Measurements from ENCODE around the gene EFHC1. TPM values are rescaled to one million over a fixed set of nuclear protein-coding genes. Genes with fewer than 3 reads are reported as not detected.

The EFHC1 gene
- total RNA-seq, 1 donor, result 30.3 TPM

DNA sequence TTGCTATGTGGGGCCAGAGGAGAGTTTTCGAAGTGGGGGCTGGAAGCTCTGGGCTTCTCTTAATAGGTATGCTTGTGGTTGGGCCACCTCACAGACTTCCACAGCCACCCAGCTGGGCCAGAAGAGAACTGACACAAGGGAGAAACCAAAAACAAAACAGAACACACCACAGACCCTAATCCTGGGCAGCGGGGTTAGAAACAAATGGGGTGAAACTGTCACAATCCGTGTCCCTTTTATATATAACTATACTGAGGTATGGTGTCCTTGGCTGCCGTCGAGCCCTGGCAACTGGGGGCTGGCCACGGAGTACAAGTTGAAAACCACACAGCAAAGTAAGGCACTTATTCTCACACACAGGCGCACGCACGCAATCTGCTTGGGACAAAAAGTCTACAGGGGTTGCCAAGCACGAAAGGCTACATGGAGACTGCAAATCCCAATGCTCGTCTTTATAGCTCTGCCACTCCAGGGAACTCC, 78.4 kb downstream of the EFHC1 start:
- no peak for TF ChIP-seq CTCF (IDR thresholded peaks at IDR 0.05; ENCODE audit: insufficient read depth, low read length)
- DNase-seq (ENCODE audit: low read depth), result peak; percentile 1

DNA sequence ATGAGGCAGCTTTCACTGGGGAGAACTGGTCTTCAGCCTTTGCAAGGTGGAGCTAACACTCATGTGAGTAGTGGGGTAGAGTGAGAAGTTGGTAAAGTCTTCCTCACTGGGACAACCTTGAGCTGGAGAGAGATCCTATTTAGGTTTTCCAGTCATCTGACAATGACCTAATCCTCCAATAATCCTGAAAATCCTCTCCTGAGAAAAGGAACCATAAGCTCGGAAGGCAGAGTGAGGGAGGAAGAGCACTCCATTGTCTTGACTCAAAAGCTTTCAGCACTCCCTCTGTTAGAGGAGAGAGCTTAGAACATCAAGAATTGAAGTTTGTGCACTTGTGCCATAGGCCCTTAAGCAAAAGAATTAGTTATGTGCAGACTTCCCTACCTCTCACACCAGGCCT, 78.9 kb downstream of the EFHC1 start:
- no peak overlapping the region for H3K4me3 ChIP-seq (ENCODE audit: low read depth, low read length)
- no peak for TF ChIP-seq CTCF (IDR thresholded peaks at IDR 0.05; ENCODE audit: insufficient read depth, low read length)
- DNase-seq (ENCODE audit: low read depth), result peak; percentile 60

More for the DNA sequence above, 78.4 kb downstream of the EFHC1 start:
- no peak overlapping the region for H3K4me3 ChIP-seq (ENCODE audit: low read depth, low read length)

GRCh38 chr6:52499681-52500236, 79.6 kb downstream of the EFHC1 start:
- no peak for DNase-seq (ENCODE audit: low read depth)
- no peak for TF ChIP-seq CTCF (IDR thresholded peaks at IDR 0.05; ENCODE audit: insufficient read depth, low read length)
- no peak overlapping the region for H3K4me3 ChIP-seq (ENCODE audit: low read depth, low read length)

- no peak for DNase-seq (ENCODE audit: low read depth)
- no peak for TF ChIP-seq CTCF (IDR thresholded peaks at IDR 0.05; ENCODE audit: insufficient read depth, low read length)
- no peak overlapping the region for H3K4me3 ChIP-seq (ENCODE audit: low read depth, low read length)
These were observed 80.3 kb downstream of the EFHC1 start for GRCh38 chr6:52500238-52501129.

DNA sequence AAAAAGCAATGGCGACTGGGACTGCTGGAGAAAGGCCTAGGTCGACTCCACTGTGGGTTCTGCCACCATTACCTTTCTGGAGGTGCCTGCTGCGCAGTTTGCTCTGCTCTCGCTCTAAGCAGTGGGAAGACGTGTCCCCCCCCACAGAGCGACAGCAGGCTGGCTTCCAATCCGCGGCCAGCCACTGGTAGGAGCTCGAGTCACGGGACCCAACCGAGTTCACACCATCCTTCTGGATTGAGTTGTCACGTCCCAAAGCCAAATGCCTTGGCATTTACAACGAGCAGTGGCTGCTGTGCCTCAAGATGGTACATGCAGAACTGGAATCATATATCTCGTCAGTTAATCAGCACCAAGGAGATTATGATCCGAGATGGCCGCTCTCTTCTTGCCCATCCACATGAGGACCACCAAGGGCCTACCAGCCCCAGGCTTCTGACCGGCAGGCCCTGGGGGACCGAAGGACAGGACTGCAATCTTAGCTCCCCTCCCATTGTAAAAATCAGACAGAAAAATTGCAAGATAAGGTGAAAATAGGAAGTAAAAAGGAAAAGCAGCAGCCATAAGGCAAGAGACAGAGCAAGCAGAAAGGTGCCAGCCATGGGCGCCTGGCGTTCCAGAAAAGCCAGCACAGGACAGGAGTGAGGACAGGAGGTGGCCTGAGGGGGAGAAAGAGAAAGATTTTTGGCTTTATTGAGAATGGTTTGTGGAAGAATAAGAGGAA, 82.3 kb downstream of the EFHC1 start:
- no peak for DNase-seq (ENCODE audit: low read depth)
- no peak overlapping the region for H3K4me3 ChIP-seq (ENCODE audit: low read depth, low read length)
- no peak for TF ChIP-seq CTCF (IDR thresholded peaks at IDR 0.05; ENCODE audit: insufficient read depth, low read length)

DNA sequence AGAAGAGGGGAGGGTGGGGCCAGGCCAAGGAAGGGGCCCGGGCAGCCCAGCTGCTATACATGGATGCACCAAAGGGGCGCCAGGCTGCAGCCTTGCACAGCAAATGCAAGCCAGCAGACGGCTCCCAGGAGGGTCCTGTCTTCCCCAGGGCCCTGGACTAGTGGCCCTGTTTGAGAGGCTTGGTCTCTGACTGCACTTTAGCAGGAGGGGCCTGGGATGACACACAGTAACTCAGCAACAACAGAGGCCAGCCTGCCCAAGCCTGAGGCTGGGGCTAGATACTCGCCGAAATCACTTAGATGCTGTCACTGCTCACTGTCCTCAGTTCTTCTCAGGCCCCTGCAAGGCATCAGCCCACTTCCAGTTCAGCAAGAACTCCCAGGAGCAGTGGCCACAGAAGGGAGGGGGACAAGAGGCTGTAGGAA, 83.2 kb downstream of the EFHC1 start:
- no peak for DNase-seq (ENCODE audit: low read depth)
- TF ChIP-seq CTCF (IDR thresholded peaks at IDR 0.05; ENCODE audit: insufficient read depth, low read length), result peak; percentile 25
- H3K4me3 ChIP-seq (ENCODE audit: low read depth, low read length), result no peak overlapping the region

Measured in fibroblast of the aortic adventitia (primary cell).